Posterior cingulate gyrus (tissue), 11 donors: ENCODE data around the gene MAPK12.

ENCODE experiments used
- DNase-seq, 10 donors: peaks; one replicate each; pipeline versions ENCODE4 v3.0.0 to v3.0.0-alpha.2; 2020 to 2021; ENCODE audit warnings: mixed read lengths in 3 of 10
- intact Hi-C: fragments of 100-400 bp; cut with DNase I; formaldehyde crosslinking; loops from one replicate; pipeline ENCODE4 v1.15.1; 2023

Gene MAPK12

DNA sequence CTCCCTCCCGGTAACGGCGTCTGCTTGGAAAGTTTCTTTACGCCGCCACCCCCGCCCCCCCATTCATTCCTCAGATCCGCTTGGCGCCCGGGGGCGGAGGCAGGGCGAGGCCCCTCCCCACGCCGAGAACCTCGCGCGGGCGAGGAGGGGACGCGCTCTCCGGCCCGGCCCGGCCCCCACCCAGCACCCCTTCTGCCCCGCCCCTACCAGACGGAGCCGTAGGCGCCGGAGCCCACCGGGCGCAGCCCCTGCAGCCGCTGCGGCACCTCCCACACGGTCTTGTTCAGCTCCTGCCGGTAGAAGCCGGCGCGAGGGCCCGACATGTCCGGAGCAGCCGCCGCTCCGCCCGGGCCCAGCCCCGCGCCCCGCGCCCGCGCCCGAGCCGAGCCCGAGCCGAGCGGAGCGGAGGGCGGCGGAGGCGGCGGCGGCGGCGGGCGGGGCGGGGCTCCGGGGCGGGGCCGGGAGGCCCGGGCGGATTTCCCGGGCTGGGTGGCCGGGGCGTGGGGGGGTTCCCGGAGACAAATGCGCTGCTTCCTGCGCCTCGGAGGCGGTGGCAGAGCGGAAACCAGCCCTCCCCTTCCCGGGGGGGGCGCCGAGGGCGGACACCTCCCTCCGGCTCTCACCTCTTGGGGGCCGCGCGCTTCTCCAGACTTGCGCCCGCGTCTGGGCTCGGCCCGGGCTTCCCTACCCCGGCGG, 8.6 kb upstream of the MAPK12 start, which contains the start of gene MAPK11:
MAPK11 (minus strand) TSS at position 411 of the 696 bp plus-strand sequence; CDS start at position 323, 88 bp downstream.
- intact Hi-C loops = no loop called here
- DNase-seq = peak in 7 of 10 donors; percentile 45 to 93 (median 62)

GRCh38 chr22:50269573-50269969, 8.1 kb upstream of the MAPK12 start:
- DNase-seq = no peak
- intact Hi-C loops = no loop called here

DNA sequence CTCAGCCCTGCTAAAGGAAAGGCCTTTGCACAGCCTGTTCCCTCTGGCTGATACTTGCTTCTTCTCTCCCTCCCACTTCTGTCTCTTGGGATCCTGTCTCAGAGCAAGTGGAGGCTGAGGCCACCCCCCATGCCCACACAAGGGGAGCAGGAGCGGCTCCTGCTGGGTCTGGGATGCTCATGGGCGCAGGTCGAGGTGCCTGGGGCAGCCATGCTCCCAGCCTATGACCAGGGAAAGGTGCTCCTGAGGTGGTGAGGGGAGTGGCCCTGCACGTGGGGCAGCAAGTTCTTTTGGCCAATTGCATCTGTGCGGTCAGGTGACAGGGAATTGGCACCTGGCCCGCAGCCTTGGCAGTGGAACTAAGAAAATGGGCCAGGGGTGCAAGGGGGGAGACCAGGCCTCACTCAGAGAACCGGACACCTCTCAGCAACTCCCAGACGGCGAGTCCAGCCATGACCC, 7.2 kb upstream of the MAPK12 start:
- DNase-seq = peak in 1 of 10 donors; percentile 82
- intact Hi-C loops = no loop called here

- intact Hi-C loops = no loop called here
- peak in 6 of 10 donors; percentile 58 to 93 (median 72) for DNase-seq
Measured at GRCh38 chr22:50267591-50268390, 6.3 kb upstream of the MAPK12 start.

DNA sequence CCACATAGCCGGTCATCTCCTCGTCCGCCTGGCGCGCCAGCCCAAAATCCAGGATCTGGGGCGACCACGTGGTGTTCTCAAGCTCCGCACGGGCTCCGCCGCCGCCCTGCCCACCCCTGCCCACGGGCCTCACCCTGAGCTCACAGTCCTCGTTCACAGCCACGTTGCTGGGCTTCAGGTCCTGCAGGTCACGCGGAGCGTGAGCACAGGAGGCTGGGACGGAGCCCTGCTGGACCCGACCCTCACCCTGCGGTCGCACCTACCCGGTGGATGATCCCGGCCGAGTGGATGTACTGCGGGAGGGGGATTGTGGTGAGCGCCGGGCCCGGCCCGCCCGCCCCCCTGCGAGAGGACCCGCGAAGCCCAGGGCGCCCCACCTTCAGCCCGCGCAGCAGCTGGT, 5.5 kb upstream of the MAPK12 start:
- intact Hi-C loops = no loop called here
- no peak for DNase-seq

- no peak for DNase-seq
- intact Hi-C loops = no loop called here
Measured at GRCh38 chr22:50264946-50265669, 3.6 kb upstream of the MAPK12 start.

- intact Hi-C loops = no loop called here
- DNase-seq = peak in 6 of 10 donors; percentile 65 to 95 (median 82)
Measured at GRCh38 chr22:50264104-50264745, 2.7 kb upstream of the MAPK12 start.

DNA sequence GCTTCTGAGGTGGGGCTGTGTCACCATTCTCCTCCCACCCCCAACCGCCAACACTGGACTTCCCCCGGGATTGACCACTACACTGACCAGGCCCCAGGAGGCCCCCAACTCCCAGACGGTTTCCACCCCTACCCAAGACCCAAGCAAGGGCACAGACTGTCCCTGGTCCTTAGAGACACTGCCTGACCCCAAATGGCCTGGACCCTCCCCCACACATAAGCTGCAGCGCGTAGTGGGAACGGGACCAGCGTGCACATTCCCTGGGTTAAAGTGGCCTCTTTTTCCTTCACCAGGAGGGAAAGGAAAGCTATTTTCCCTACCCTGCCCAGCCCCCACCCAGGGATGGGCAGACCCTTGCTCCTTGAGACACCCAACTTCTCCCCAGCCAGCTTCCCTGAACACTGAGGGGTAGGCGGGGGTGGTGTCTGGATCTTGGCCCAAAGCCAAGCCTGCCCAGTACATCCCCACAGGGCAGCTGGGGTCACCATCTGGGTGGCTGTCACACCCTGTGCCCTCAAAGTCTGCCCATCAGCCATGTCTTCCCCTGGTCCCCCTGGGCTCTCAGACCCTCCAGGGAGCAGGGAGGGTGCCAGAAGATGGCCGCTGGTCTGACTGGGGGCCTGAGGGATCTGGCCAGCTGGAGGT, 1.6 kb upstream of the MAPK12 start:
- no peak for DNase-seq
- intact Hi-C loops = no loop called here

DNA sequence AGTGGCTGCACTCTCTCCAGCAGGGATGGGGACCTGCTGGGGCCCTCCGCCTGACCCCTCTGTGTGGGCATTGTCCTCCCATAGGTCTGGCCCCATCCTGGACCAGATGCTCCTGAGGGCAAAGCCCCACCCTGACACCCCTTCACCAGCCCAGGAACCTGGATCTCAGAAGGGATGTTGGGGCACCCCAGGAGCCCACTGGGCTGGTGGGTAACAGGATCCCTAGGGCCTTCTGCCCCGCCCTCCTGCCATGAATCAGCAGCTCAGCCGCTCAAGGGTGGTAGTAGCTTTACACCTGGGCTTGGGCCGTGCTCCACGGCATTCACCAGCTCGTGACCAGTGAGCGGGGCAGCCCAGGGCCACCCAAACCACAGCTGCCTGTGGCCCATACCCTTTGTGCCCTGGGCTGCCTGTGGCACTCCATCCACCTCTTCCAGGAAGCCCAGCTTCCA, 1.0 kb upstream of the MAPK12 start:
- intact Hi-C loops = no loop called here
- no peak for DNase-seq

- peak in 9 of 10 donors; percentile 48 to 96 (median 75) for DNase-seq
Measured at GRCh38 chr22:50260801-50261614, 475 bp downstream of the MAPK12 start.

DNA sequence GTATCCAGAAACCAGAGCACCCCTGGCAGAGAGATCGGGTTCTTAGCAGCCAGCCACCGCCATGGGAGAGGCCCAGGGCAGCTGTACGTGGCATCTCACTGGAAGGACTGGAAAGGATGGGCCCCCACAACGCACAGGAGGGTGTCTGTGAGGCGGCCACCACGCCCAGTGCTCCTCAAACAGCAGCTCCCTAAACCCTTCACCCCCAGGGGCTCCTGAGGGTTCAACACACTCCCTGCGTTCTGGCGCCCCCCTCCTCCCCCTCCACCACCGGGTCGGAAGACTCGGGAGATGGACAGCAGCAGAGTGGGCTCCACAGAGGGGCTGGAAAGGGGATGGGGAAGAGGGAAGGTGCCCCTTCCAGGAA, 1.1 kb downstream of the MAPK12 start:
- intact Hi-C loops = no loop called here

More at GRCh38 chr22:50260801-50261614, 475 bp downstream of the MAPK12 start:
- intact Hi-C loops = no loop called here

DNA sequence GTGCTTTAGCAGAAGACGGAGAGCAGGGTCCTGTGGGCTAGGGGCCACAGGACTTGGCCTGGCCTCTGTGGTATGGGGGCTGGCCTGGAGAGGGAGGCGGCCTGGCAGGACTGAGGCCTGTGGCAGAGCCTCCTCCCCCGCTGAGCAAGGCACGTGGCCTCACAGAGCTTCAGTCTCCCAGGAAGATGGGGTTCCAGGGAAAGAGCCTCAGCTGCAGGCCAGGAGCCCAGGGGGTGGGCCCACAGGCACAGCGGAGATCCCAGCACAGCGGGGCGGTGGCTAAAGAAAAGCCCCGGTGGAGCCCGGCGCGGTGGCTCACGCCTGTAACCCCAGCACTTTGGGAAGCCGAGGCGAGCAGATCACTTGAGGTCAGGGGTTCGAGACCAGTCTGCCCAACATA, 2.2 kb downstream of the MAPK12 start:
- no peak for DNase-seq
- intact Hi-C loops = no loop called here

More for the DNA sequence above, 1.1 kb downstream of the MAPK12 start:
- no peak for DNase-seq

DNA sequence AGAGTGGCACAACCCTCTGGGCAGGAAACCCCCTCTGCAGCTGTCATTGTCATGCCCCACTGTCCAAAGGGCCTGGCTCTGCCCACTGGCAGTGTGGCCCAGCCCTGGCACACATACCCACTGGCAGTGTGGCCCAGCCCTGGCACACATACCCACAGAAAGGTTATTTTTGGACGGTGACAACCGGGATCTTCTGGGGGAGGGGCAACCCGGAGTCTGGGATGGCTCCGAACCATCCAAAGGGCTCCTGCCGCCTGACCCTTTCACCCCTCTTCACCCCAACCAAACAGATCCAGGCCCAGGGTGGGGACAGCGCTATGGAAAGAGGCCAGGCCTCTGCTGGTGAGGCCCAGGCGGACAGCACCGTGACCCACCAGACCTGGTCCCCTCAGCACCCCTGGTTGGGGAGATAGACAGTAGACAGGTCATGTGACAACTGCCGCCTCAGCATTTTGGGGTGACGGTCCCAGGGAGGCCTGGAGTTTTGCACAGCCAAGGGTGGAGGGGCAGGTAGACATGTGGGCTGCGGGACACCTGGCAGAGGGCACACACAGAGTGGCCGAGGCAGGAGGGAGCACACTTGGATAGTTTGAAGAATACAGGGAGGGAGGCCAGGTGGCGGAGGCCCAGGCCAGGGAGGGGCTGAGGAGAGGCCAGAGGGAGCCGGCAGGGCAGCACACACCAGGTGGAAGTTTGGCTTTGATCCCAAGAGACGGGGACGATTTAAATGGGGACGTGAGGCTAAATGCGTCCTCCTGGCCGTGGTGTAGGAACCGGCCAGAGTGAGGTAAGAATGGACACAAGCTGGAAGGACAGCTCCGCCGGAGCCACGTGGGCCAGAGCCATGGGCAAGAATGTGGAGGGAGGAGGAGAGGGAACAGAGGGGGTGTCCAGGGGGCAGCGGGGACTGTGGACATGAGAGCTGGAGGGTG, 2.9 kb downstream of the MAPK12 start:
- intact Hi-C loops = no loop called here
- no peak for DNase-seq

DNA sequence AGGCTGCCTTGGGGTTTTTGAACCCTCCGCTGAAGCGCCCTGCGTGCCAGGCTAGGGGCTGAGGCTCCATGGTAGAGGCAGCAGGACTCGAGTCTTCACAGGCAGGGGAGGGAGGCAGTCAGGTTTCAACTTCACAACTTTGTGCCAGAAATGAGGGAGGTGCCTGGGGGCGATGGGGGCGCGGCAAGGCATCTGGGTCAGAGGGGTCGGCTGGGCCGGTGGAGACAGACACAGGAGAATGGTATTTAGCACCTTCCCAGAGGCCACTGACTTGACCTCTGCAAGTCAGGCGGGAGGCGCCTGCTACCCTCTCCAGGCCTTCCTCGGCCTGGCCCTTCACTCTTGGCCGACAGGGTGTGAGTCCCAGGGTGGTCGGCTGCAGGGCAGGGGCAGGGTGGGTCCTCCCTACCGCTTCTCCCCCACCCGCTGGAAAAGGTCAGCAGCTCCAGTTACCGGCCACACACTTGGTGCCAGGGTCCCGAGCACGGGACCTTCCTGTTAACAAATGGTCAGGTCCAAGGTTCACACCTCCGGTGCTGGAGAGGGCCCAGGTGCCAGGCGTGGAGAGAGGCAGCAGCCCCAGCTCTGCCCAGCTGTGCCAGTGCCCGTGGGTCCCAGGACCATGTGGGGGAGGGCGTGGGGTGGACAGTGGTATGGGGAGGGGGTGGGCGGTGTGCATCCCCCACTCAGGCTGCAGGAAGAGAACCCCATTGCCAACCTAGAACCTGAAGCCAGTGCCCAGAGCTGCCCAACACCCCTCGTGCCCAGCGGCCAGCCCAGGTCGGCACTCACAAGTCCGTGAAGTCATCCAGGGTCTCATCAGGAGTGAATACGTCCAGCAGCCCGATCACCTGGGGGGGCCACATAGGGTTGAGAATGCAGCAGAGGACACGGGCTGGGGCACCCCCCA, 3.8 kb downstream of the MAPK12 start:
- intact Hi-C loops = no loop called here
- no peak for DNase-seq

DNA sequence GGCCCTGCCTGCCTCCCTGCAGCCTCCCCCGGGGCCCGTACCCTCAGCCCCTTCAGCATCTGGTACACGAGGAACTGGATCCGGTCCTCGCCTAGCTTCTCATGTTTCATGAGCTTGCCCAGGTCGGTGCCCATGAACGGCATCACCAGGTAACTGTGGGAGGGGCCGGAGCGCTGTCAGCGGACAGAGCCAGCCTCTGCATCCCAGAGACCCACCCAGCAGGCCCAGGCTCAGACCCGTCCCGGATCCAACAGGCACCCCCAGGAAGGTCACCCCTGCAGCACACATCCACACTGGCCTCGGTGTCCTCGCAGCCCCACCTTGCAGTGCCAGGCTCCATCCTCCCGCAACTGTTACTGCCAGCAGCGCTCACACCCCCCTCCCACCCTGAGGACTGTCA, 4.4 kb downstream of the MAPK12 start:
- no peak for DNase-seq
- intact Hi-C loops = no loop called here

DNA sequence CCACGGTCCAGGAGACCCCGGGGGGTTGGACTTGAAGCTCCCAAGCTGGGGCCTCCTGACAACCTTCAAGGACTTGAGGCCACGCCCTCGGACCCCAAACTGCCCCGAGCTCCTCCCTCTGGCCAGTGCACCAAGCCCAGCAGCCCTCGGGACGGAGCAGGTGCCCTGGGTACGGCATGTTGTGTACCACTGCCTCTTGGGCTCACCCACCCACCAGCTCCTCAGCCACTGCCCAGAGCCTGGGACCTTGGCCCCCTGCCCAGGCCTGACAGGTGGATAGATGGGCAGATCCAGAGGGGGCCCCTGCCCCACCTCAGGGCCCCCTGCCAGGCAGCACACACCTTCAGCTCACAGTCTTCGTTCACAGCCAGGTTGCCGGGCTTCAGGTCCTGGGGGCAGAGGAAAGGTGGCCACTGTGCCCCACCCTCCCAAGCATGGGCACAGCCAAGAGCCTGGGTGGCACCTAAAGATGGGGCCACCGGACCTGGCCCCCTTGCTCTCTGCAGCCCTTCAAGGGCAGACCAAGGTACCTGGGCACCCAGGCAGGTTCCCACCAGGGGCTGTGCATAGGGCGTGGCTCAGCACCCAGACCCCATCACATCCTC, 5.1 kb downstream of the MAPK12 start:
- intact Hi-C loops = no loop called here
- DNase-seq = no peak

DNA sequence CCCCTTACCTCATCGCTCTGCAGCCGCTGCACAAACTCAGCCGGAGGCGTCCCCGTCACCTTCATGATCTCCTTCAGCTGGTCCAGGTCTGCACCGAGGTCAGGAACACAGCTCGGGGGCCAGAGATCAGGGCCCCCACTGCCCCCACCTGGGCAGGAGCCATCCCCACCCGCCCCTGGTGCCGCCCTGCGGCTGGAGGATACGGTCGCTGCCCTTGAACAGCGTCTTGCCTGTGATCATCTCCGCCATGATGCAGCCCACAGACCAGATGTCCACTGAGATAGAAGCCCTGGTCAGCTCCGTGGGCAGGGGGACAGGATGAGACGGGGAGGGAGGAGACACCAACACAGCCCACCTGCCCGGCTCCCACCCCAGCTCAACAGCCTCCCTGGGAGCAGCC, 5.9 kb downstream of the MAPK12 start:
- intact Hi-C loops = no loop called here
- no peak for DNase-seq
